ENCODE data around the gene SRGAP2B.
"Not testable (repeated sequence)": the region's sequence is repeated elsewhere in the genome, so short reads cannot be mapped to it uniquely, and the experiment has no call there.

Gene SRGAP2B

DNA sequence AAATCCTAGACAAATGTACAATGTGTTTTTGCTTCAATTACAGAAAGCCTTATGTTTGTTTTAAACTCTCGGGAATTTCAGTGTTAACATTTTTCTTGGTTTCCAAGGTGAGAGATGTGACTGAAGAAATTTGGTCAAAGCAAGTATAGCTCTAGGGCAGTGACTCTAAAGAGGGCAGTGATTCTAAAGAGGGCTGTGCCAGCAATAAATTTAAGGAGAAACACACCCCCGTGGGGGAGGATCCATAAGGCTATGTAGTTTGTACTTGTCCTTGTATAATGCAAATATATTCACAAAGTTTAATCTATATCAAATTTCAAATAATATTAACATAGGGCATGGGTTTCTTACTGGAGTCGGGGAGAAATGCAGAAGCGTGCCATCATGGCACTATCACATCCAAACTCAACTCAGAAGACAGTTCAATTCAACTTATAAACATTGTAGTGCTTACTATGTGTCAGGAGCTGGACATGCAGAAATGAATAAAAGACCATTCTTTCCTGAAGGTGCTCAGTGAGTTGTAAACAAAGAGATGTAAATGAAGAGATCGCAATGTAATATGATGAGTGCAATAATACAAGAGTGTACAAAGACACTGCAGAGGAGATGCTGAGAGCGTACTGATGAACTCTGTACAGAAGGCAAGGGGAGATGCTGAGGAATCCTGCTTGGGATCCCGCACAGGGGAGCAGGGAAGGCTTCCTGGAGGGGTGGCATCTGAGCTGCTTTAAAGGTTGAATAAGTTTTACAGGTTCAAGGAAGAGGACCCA, 12.5 kb downstream of the SRGAP2B start:
- not testable (repeated sequence) for DNase-seq (ENCODE audit: low spot score)

DNA sequence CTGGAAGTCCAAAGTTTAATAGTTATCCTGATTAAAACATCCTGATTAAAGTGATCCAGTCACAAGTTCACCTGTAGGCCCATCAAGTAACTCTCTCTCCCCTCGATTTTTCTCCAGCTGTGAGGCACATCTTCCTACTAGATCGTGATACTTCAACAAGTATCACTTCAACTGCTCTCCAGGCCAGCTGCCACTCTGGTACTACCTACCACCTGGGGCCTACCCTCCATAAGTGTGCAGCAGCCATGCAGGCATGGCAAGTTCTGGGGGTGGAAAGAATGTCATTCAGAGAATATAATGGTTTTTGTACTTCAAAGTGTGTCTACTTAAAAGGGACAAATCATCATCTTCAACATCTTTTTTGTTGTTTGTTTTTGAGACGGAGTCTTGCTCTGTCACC, 14.9 kb downstream of the SRGAP2B start:
- not testable (repeated sequence) for DNase-seq (ENCODE audit: low spot score)

DNA sequence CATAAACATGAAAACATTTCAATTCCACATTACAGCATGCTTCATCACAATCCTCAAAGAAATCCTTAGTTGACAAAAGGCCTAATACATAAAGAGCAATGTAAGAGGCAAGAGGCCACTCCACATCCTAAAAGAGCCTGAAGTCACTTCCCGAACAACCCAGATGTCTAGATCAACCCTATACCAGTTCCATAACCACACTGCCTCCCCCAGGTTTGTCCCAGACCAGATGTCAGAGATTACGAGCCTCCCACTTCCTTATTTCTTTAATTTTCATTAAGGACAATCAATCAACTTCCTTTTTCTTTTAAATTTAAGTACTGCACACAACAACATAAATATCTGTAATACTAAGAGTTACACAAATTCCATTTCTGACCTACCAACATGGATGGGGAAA, 15.4 kb downstream of the SRGAP2B start:
- not testable (repeated sequence) for DNase-seq (ENCODE audit: low spot score)

DNA sequence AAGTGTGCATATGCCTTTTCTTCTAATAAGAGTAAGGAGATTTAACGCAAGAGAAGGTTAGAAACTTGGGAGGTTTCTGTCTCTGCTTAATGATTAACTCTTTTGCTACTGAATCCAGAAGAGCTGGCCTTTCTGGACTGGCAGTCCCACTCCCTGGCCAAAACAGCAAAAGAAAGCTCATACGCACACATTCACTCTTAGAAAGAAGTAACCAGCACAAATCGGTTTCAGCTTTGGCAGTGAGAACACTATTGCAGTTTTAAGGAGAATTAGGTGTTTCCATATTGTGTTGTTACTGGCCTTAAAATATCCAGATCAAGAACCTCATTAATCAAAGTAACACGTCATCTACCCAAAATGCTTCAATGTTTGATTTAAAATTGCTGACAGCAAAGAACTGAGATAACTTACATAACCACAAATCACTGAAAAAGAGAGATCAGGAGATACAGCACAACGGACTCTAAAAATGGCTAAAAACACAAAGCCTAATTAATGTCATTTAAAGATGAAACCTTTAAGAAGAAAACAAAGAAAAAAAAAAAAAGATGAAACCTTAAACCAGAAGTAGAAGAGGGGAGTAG, 16.2 kb downstream of the SRGAP2B start:
- not testable (repeated sequence) for DNase-seq (ENCODE audit: low spot score)

DNA sequence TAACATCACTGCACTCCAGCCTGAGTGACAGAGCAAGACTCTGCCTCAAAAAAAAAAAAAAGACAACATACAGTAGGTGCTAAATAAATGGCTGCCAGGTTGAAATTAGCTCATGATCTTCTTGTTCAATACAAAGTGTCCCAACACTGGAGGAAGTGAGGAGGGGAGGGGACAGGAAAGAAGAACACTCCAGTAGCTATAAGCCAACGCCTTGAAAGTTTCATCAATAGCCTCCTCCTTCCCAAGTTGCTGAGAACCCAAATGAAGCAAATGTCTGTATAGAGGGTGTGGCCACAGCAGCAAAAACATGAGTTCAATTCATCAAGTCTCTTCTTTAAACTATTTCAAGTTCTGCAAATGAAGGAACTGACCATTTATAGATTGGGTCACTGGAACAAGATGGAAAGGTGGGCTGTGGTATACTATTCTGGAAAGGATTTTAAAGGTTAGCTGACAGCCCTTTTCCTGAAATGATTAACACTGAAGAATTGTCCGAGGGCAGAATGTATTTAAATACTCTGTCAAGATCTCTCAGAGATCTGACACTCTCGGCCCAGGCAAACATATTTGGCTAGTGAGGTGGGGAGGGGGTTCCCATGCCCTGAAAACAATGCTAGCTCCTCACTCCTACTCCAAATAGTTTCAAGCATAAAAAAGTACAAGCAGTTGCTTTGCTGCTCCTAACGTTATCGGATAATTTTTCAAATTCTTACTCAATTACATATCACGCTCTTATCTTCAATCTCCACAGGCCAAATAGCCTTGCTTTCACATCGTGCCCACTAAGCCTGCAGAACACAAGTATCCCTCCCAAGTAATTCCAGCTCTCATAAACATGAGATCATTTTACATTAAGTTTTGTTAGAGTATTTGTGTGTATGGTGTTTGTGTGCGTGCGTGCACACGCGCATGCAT, 17.0 kb downstream of the SRGAP2B start:
- DNase-seq (ENCODE audit: low spot score) = not testable (repeated sequence)

DNA sequence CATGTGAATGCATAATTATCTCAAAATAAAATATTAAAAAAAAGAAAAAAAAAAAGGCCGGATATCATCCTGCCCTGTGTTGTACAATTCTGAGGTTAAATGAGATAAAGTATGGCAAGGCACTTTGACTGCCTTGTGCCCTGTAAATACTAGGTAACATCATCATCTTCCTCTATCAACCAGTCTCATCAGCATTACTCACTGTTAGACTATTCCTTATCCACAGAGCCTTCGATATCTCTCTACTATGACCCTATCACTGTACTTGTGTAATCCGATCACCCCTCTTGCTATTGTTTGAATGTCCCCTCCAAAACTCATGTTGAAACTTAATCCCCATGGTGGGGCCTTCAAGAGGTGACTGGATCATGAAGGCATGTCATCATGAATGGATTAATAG, 18.3 kb downstream of the SRGAP2B start:
- DNase-seq (ENCODE audit: low spot score) = not testable (repeated sequence)

DNA sequence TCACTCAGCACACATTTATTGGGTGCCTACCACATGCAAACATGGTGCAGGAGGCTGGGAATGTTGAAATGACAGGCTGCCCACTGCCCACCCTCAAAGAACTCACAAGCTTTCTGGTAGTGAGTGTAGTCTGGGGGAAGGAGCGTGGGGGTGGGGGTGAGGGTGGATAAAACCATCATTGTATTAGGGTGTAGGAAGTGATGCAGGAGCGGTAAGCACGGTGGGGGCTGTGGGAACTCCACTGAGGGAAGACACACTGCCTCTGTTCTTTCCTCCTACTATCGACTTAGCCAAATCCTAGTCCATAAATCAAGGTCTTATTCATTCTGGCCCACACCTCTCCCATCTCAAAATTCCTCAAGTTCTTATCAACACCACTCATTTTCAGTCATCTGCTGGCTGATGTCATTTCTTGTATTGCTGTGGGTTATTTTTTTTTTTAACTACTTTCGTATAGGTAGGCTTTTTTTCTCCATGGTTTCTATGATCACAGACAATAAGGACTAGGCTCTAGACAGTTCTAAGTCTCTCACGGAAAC, 21.0 kb downstream of the SRGAP2B start:
- DNase-seq (ENCODE audit: low spot score) = not testable (repeated sequence)

DNA sequence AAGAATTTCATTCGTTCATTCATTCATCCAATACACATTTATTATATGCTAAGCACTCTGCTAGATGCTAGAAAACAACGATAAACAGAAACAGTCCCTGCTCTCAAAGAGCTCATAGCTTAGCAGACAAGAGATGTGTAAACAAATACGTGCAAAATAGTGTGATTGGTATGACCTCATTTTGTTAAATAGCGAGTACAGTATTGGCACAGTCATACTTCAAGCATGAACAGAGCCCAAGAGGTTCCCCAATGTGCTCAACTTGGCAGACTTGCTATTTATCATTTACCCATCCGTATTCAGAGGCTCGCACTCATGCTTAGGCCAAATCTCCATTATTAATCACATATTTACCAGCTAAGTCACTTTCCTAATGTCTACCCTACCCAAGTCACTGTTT, 23.6 kb downstream of the SRGAP2B start:
- not testable (repeated sequence) for DNase-seq (ENCODE audit: low spot score)

DNA sequence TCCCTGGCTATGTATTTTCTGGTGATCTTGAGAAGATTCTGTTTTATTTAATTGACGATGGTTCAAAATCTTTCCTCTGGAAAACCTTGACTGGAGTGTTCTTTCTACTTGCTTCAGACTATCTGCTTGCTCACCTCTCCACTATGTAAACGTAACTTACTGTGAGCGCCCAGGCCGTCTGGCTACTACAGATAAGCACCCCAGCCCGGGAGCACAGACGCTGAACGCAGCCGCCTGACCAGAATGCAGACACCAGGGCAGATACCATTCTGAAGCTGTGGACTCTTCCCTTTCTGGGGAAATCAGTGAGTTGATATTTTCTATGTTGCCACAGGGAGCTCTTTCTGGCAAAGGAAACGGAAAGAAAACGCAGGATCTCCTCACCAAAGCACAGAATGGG, 28.6 kb downstream of the SRGAP2B start:
- not testable (repeated sequence) for DNase-seq (ENCODE audit: low spot score)

DNA sequence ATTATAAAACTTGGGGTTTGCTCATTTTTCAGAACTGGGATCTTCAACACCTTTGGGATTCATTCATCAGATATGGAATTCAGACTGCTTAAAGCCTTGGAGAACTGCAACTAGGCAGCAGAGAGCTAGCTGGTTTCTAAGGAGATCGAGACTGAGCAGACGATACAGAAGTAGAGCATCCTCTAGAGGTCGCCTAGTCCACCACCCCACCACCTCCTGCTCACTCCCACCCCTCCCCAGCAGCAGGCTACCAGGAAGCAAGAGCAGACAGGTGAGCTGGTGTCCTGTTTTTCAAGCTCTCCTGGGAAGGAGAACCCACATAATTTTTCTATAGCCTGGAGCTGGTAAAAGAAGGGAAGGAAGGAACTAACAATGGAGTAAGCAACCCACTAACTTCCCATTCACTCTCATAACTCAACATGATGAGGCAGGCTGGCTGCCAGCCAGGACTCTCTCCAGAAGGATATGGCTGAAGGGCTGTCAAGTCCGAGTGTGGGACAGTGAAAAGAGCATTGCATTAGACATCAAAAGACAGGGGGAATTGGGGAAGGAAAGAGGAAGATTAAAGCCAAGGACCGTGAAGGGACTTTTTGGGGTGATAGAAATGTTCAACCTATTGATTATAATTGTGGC, 29.8 kb downstream of the SRGAP2B start:
- DNase-seq (ENCODE audit: low spot score) = not testable (repeated sequence)

DNA sequence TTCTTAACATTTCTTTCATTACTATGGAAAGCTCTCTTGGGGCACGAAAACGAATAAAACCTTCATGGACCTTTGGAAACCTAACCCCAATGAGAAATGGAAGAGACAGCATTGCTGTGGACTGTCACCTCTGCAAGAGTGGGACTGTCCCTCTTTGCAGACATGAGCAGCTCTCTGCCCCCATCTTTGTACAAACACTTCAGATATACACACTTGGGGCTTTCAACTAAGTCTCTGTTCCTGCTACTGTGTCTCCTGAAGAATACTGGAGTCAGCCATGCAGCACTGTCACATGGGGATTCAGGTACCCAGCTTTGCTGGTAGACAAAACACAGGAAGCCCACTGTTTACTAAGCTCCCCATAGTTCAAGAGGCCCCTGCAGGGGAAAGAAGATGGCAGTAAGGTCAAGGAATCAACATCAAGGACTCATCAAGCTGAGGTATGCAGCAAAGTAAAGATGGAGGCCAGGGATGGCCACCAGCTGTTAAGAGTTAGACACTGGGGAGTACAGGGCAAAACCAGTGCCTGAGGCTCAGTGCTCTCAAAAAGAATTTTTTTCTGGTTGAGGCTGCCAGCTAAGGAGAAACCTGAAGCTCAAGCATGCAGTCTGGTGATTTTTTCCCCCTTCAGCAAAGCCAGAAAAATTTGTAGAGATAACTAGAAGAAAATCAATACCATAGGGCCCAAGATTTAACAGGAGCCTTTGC, 31.0 kb downstream of the SRGAP2B start:
- DNase-seq (ENCODE audit: low spot score) = not testable (repeated sequence)

DNA sequence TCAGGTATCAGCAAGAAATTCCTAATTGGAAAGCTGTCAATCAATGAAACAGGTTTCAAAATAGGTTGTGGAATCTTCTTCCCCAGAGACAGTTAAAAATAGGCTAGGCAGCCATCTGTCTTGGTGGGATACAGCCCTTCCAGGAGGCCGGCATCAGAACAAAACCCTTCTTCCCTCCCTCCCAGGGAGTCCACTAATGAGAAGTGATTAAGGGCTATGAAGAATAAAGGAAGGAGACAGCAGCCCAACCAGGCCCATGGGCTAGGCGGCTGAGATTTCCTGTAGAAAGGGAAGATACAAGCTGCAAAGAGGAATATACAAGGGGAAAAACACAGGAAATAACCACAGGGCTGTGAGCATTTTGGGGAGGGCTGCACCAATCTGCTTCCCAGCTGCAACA, 31.8 kb downstream of the SRGAP2B start:
- DNase-seq (ENCODE audit: low spot score) = not testable (repeated sequence)

DNA sequence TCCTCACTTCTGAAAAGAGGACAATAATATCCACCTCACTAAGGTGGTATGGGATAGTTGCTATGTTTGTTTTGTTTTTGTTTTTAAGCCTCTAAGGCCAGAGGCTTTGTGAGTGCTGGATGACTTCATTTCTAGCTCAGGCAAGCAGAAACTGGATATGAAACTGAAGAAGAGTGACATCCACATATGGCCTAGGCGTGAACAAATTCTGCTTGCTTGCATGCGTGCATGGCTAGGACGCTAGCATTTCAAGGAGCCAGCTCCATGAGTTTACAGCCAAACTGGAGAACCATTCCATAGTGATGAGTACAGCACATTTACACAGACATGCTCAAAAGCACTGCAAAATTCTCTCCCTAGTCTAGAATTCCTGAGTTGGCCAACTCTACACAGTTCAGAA, 36.9 kb downstream of the SRGAP2B start:
- DNase-seq (ENCODE audit: low spot score) = not testable (repeated sequence)

DNA sequence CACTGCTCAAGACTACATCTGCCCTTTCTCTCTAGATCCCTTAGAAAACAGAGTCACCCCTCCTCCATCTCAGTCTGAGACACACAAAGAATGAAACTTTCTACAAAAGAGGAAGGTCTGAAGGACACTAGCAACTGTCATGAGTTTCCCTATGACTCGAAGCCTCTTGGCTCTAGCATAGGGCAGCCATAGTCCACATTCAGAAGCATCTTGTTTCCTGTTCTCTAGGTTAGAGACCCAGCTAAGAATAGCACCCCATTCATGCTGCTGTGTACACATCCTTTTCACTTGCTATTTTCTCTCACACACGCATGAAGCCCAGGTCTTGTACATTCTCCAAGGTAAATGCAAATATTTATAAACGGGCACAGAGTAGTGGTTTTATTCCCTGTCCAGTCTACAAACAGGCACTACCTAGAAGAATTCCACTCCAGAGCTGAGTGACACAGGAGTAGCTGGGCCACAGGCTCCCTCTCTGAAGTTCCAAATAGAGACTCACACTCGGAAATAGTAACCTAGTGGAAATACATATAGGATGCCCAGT, 39.8 kb downstream of the SRGAP2B start:
- not testable (repeated sequence) for DNase-seq (ENCODE audit: low spot score)

DNA sequence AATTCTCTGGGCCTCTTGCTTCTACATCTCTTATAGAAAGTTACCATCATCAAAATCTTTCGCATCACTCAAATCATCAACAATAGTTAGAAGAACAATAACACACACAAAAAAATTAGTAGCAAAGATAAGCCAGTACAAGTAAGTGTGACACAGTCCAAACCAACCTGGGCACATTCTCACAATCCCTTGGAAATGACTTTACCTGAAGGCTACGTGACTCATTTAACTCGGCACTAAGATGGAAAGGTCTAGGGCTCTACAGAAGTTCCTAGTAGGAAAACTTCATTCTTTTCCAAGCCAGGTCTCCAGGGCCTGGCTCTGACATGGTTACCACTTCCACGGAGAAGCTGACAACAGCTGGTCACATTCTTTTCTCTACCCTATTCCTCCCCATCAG, 41.7 kb downstream of the SRGAP2B start:
- not testable (repeated sequence) for DNase-seq (ENCODE audit: low spot score)

DNA sequence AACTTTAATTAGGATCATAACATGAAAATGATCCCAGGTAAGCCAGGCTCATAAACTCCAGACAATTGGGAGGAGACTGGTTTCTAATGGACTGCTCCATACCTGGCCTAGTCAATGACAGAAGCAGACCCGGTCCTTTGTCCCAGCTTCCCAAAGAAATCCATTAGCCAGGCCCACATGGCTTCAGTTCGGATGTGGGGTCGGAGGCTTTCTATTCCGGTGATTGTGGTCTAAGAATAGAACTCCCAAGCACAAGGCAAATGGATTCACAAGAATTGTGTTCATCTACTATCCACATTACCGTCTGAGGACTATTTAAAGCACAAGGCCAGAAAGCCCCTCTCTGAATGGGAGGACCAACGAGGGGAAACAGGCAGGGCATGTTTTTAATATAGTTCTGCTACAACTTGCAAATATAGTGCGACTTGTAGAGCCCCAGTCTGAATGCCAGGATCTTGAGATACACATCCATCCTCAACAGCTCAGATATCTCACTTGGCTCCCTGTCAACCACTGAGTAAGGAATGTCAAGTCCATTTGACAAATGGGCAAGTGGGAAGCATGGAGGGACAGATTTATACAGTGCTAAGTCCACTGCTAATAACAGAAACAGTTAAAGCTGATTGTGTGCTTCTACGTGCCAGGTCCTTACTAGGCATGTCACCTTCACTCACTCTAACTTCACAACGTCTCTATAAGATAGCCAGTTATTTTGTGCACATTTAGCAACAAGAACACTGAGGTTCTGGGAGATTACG, 42.9 kb downstream of the SRGAP2B start:
- DNase-seq (ENCODE audit: low spot score) = not testable (repeated sequence)

DNA sequence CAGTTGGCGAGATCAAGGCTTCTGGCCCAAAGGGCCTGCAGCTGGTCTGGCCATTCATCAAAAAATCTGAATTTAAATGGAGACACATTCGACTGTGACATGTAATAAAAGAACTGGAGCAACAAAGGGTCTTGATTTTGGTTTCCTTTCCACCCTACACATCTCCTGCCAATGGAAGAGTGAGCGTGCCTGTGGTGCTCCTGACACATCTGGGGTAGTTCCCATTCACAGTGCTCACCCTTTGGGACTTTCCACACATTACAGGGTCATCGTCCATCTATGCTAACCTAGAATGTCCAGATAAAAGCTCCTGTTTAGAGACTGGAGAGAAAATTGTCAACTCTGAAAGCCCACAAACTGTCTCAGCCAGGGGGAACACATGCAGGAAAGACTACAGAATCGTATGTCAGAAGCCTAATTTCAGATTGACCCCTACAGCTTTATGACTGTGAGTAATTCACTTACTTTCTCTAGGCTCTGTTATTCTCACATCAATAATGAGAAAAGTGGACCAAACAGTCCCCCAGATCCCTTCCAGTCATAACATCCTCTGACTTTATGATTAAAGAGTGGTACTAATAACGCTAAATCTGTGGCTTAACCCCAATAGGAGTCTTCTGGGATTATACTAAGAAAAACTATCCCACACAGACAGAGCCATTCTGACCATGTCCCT, 46.8 kb downstream of the SRGAP2B start:
- DNase-seq (ENCODE audit: low spot score) = not testable (repeated sequence)

DNA sequence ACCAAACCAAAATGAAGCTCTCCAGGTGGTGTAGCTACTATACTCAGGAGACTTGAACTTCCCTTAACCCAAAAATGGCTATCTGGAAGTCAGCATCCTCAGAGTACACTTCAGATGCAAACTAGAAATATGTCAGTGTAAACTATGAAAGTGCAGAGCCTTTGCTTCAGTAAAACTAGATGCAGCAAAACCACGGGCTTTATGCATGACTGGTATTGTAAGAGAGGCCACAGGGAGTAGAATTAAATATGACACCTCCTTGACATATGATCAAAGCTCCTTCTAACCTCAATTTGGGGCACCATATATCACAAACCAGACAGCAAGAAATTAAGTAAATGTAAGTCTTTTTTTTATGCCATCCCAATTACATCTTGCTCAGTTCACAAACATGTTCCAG, 47.6 kb downstream of the SRGAP2B start:
- not testable (repeated sequence) for DNase-seq (ENCODE audit: low spot score)

DNA sequence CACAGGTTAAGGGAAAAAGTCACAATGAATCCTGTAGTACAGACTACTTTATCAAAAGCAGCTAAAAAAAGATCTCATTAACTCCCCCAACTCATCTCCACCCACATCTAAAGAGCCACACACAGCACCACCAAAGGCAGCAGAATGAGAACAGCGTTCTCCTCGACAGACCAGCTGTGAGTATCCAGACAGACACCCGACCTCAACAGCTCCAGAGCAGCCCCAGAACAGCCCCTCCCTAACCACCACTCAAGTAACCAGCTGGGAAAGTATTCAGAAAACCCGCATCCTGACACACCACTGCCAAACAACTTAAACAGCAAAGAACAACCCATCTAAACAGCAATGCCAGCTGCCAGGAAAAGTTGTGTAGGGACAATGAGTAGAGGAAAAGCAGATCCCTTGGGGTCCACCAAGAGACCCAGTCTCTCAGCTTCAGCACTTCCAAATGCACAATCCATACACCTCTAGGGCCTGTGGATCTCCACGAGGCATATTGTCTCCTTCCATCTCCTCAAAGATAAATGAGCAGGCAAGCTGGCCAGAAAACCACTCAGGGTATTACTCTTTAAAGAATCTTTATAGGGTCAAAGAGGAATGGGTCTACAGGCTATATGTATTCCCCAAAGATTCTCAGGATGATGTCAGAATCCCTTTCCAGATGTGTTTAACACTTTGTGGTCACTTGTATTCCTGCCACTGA, 49.4 kb downstream of the SRGAP2B start:
- not testable (repeated sequence) for DNase-seq (ENCODE audit: low spot score)
